Measurements from ENCODE around the gene DLX2. TPM values are rescaled to one million over a fixed set of nuclear protein-coding genes. Genes with fewer than 3 reads are reported as not detected.
"Not testable (repeated sequence)": the region's sequence is repeated elsewhere in the genome, so short reads cannot be mapped to it uniquely, and the experiment has no call there.

Gene DLX2
- total and polyA plus RNA-seq, 2 donors (not counting 3 experiments of a cell fraction or from before 2014, with no cell fraction given), result not detected

- dilution Hi-C loops (cut with MboI; ENCODE audit: extremely low pct_ligation_motif_present, low sequenced_read_pairs) (no loop called here), intact Hi-C loops (cut with micrococcal nuclease) (no loop called here)
- no peak for FAIRE-seq
- Histone ChIP-seq H3K4me1 (ENCODE audit: control insufficient read depth, extremely low read depth, insufficient read depth, low read length) (no peaks in the 10 kb centered on the region), H2AFZ (ENCODE audit: low read depth, low read length) (no peak overlapping the region), H4K20me1 (replicated peaks; ENCODE audit: control insufficient read depth, extremely low read depth, insufficient read depth, low read length) (no peaks in the 10 kb centered on the region), H3K36me3 (ENCODE audit: control insufficient read depth in 2 of 2, extremely low read depth in 1 of 2, insufficient read depth in 2 of 2, low read length in 2 of 2) (no peaks in the 10 kb centered on the region), H3K27me3 (ENCODE audit: control insufficient read depth in 2 of 2, insufficient read depth in 2 of 2, low read length in 2 of 2) (peaks cover 3 to 7% of the 10 kb centered on the region in 2 experiments), H3K9ac (replicated peaks; ENCODE audit: extremely low read depth, insufficient read depth, low read length) (no peak overlapping the region), H3K79me2 (ENCODE audit: control insufficient read depth, insufficient read depth, low read length) (no peaks in the 10 kb centered on the region), H3K9me1 (replicated peaks; ENCODE audit: control insufficient read depth, extremely low read depth, insufficient read depth, low read length) (no peaks in the 10 kb centered on the region), H3K27ac (ENCODE audit: insufficient read depth, low read depth, low read length) (no peak overlapping the region), H3K4me2 (ENCODE audit: insufficient read depth, low read length) (no peak overlapping the region), H3K4me3 (replicated peaks in 1 of 3; ENCODE audit: insufficient read depth in 1 of 3, low read depth in 1 of 3, low read length in 3 of 3) (no peak overlapping the region), H3K9me3 (replicated peaks; ENCODE audit: control insufficient read depth, insufficient read depth, low read length) (no peaks in the 10 kb centered on the region)
- BruUV-seq (replicated peaks), result no TSS peak
- ChIA-PET CTCF (no interaction called here), POLR2A (no interaction called here)
- DNase-seq (ENCODE audit: low read depth, low spot score), result no peak
- no peak for TF ChIP-seq POLR2A (IDR thresholded peaks at IDR 0.05; ENCODE audit: low read depth, low read length)
These were observed 45.4 kb upstream of the DLX2 start for GRCh38 chr2:172147944-172148650.

- Histone ChIP-seq H3K9ac (replicated peaks; ENCODE audit: extremely low read depth, insufficient read depth, low read length) (no peak overlapping the region), H4K20me1 (replicated peaks; ENCODE audit: control insufficient read depth, extremely low read depth, insufficient read depth, low read length) (no peaks in the 10 kb centered on the region)
These were observed 41.1 kb upstream of the DLX2 start for GRCh38 chr2:172143817-172144216.

DNA sequence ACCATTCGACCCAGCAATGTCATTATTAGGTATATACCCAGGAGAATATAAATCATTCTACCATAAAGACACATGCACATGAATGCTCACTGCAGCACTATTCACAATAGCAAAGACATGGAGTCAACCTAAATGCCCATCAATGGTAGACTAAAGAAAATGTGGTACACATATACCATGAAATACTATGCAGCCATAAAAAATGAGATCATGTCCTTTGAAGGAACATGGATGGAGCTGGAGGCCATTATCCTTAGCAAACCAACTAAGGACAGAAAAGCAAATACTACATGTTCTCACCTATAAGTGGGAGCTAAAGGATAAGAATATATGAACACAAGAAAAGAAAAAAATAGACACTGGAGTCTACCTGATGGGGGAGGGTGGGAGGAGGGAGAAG, 36.0 kb upstream of the DLX2 start:
- CTCF ChIA-PET, result interaction anchor here (2.2 kb wide), 1 partner anchor 11 kb away, joined by 22 read pairs; no protein-coding TSS in a partner anchor
- H3K9me1 ChIP-seq (replicated peaks; ENCODE audit: control insufficient read depth, extremely low read depth, insufficient read depth, low read length); H4K20me1 ChIP-seq (replicated peaks; ENCODE audit: control insufficient read depth, extremely low read depth, insufficient read depth, low read length); H3K4me3 ChIP-seq (replicated peaks in 1 of 3; ENCODE audit: insufficient read depth in 1 of 3, low read depth in 1 of 3, low read length in 3 of 3); H3K36me3 ChIP-seq (ENCODE audit: control insufficient read depth in 2 of 2, extremely low read depth in 1 of 2, insufficient read depth in 2 of 2, low read length in 2 of 2); BruUV-seq (replicated peaks); H2AFZ ChIP-seq (ENCODE audit: low read depth, low read length); H3K4me2 ChIP-seq (ENCODE audit: insufficient read depth, low read length); dilution Hi-C loops (cut with MboI; ENCODE audit: extremely low pct_ligation_motif_present, low sequenced_read_pairs); H3K9me3 ChIP-seq (replicated peaks; ENCODE audit: control insufficient read depth, insufficient read depth, low read length); POLR2A ChIA-PET; H3K9ac ChIP-seq (replicated peaks; ENCODE audit: extremely low read depth, insufficient read depth, low read length); intact Hi-C loops (cut with micrococcal nuclease); H3K4me1 ChIP-seq (ENCODE audit: control insufficient read depth, extremely low read depth, insufficient read depth, low read length); H3K79me2 ChIP-seq (ENCODE audit: control insufficient read depth, insufficient read depth, low read length); DNase-seq (ENCODE audit: low read depth, low spot score); FAIRE-seq; H3K27ac ChIP-seq (ENCODE audit: insufficient read depth, low read depth, low read length): not testable (repeated sequence)
- H3K27me3 ChIP-seq (ENCODE audit: control insufficient read depth in 2 of 2, insufficient read depth in 2 of 2, low read length in 2 of 2), result peaks cover 3 to 16% of the 10 kb centered on the region in 2 experiments

More at GRCh38 chr2:172143817-172144216, 41.1 kb upstream of the DLX2 start:
- no peaks in the 10 kb centered on the region for H3K9me1 ChIP-seq (replicated peaks; ENCODE audit: control insufficient read depth, extremely low read depth, insufficient read depth, low read length)
- no peak for TF ChIP-seq POLR2AphosphoS5 (IDR thresholded peaks at IDR 0.05; ENCODE audit: insufficient read depth, low read depth, low read length)
- TF ChIP-seq, protein P1, sequence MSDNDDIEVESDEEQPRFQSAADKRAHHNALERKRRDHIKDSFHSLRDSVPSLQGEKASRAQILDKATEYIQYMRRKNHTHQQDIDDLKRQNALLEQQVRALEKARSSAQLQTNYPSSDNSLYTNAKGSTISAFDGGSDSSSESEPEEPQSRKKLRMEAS (IDR thresholded peaks at IDR 0.05; ENCODE audit: insufficient read depth, insufficient read length), result no peak
- TF ChIP-seq GATA2 (IDR thresholded peaks at IDR 0.05; ENCODE audit: insufficient read depth, insufficient read length, low read depth, low read length), result no peak
- no peak for TF ChIP-seq JUN (IDR thresholded peaks at IDR 0.05; ENCODE audit: borderline replicate concordance, insufficient read depth, insufficient read length, low read depth)
- TF ChIP-seq POLR2A (IDR thresholded peaks at IDR 0.05; ENCODE audit: low read depth, low read length), result no peak
- no peak for TF ChIP-seq EZH2 (IDR thresholded peaks at IDR 0.05; ENCODE audit: borderline replicate concordance, low read depth, low read length, severe bottlenecking)
- no peak for TF ChIP-seq MYC (IDR thresholded peaks at IDR 0.05; ENCODE audit: low read depth, low read length)
- TF ChIP-seq FOS (IDR thresholded peaks at IDR 0.05; ENCODE audit: borderline replicate concordance, insufficient read depth, low read length), result no peak
- TF ChIP-seq, protein P2, sequence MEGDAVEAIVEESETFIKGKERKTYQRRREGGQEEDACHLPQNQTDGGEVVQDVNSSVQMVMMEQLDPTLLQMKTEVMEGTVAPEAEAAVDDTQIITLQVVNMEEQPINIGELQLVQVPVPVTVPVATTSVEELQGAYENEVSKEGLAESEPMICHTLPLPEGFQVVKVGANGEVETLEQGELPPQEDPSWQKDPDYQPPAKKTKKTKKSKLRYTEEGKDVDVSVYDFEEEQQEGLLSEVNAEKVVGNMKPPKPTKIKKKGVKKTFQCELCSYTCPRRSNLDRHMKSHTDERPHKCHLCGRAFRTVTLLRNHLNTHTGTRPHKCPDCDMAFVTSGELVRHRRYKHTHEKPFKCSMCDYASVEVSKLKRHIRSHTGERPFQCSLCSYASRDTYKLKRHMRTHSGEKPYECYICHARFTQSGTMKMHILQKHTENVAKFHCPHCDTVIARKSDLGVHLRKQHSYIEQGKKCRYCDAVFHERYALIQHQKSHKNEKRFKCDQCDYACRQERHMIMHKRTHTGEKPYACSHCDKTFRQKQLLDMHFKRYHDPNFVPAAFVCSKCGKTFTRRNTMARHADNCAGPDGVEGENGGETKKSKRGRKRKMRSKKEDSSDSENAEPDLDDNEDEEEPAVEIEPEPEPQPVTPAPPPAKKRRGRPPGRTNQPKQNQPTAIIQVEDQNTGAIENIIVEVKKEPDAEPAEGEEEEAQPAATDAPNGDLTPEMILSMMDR (IDR thresholded peaks at IDR 0.05; ENCODE audit: extremely low read depth in 1 of 2, insufficient read depth in 1 of 2, low read depth in 1 of 2, low read length in 2 of 2), result no peak
- H3K27me3 ChIP-seq (ENCODE audit: control insufficient read depth in 2 of 2, insufficient read depth in 2 of 2, low read length in 2 of 2), result peaks cover 2 to 18% of the 10 kb centered on the region in 2 experiments
- H3K4me1 ChIP-seq (ENCODE audit: control insufficient read depth, extremely low read depth, insufficient read depth, low read length), result no peaks in the 10 kb centered on the region
- no peak overlapping the region for H3K4me2 ChIP-seq (ENCODE audit: insufficient read depth, low read length)
- intact Hi-C loops (cut with micrococcal nuclease), result no loop called here
- H3K9me3 ChIP-seq (replicated peaks; ENCODE audit: control insufficient read depth, insufficient read depth, low read length), result no peaks in the 10 kb centered on the region
- H3K27ac ChIP-seq (ENCODE audit: insufficient read depth, low read depth, low read length), result no peak overlapping the region
- CTCF ChIA-PET, result no interaction called here
- DNase-seq (ENCODE audit: low read depth, low spot score), result no peak
- no TSS peak for BruUV-seq (replicated peaks)
- H3K79me2 ChIP-seq (ENCODE audit: control insufficient read depth, insufficient read depth, low read length), result no peaks in the 10 kb centered on the region
- no peak overlapping the region for H2AFZ ChIP-seq (ENCODE audit: low read depth, low read length)
- dilution Hi-C loops (cut with MboI; ENCODE audit: extremely low pct_ligation_motif_present, low sequenced_read_pairs), result no loop called here
- no peak overlapping the region for H3K4me3 ChIP-seq (replicated peaks in 1 of 3; ENCODE audit: insufficient read depth in 1 of 3, low read depth in 1 of 3, low read length in 3 of 3)
- no peaks in the 10 kb centered on the region for H3K36me3 ChIP-seq (ENCODE audit: control insufficient read depth in 2 of 2, extremely low read depth in 1 of 2, insufficient read depth in 2 of 2, low read length in 2 of 2)
- POLR2A ChIA-PET, result no interaction called here
- no peak for FAIRE-seq
